Neural progenitor cell (in vitro differentiated cells): ENCODE measurements around the gene DUT. TPM values are rescaled to one million over a fixed set of nuclear protein-coding genes. Genes with fewer than 3 reads are reported as not detected.
"Not testable (repeated sequence)": the region's sequence is repeated elsewhere in the genome, so short reads cannot be mapped to it uniquely, and the experiment has no call there.

Experiments
- DNase-seq: peaks from one replicate; pipeline ENCODE4 v3.0.0-alpha.2; 2016; ENCODE audit warnings: low spot score
- H2AFZ ChIP-seq: fragments of 200-600 bp; sonication (generic); replicated peaks from 2 replicates; pipeline ENCODE4 v1.6.1; 2016; ENCODE audit warnings: antibody characterized with exemption
- H3F3A ChIP-seq: fragments of 200-600 bp; sonication (generic); 2 replicates; pipeline ENCODE4 v1.6.1; 2016; ENCODE audit warnings: antibody characterized with exemption, low read depth
- H3K27ac ChIP-seq: fragments of 200-600 bp; sonication (generic); 2 replicates; pipeline ENCODE4 v1.5.1; 2016; ENCODE audit warnings: mild to moderate bottlenecking
- H3K27me3 ChIP-seq: fragments of 200-600 bp; sonication (generic); 2 replicates; pipeline ENCODE4 v1.6.1; 2016; ENCODE audit warnings: mild to moderate bottlenecking, moderate library complexity
- H3K36me3 ChIP-seq: fragments of 200-600 bp; sonication (generic); 2 replicates; pipeline ENCODE4 v1.5.1; 2016
- H3K4me1 ChIP-seq: fragments of 200-600 bp; sonication (generic); 2 replicates; pipeline ENCODE4 v1.6.1; 2016; ENCODE audit warnings: mixed run types
- H3K4me2 ChIP-seq: fragments of 200-600 bp; sonication (generic); 2 replicates; pipeline ENCODE4 v1.6.1; 2016
- H3K4me3 ChIP-seq: fragments of 200-600 bp; sonication (generic); 2 replicates; pipeline ENCODE4 v1.5.1; 2016
- H3K79me2 ChIP-seq: fragments of 200-600 bp; sonication (generic); 2 replicates; pipeline ENCODE4 v1.6.1; 2016; ENCODE audit warnings: low read depth
- H3K9ac ChIP-seq: fragments of 200-600 bp; sonication (generic); 2 replicates; pipeline ENCODE4 v1.6.1; 2016
- H3K9me3 ChIP-seq: fragments of 200-600 bp; sonication (generic); 2 replicates; pipeline ENCODE4 v1.5.1; 2016; ENCODE audit warnings: low read depth
- H4K20me1 ChIP-seq: fragments of 200-600 bp; sonication (generic); 2 replicates; pipeline ENCODE4 v1.6.1; 2016; ENCODE audit warnings: low read depth
- H3K27ac Mint-ChIP-seq: 3 replicates; pipeline ENCODE4 v1.8.0; 2021; ENCODE audit warnings: mixed read lengths
- H3K27me3 Mint-ChIP-seq: 2 replicates; pipeline ENCODE4 v1.8.0; 2022; ENCODE audit warnings: low read depth, mild to moderate bottlenecking, inconsistent platforms, moderate library complexity, mixed read lengths; ENCODE audit not compliant: insufficient read depth
- H3K36me3 Mint-ChIP-seq: 3 replicates; pipeline ENCODE4 v1.8.0; 2021; ENCODE audit warnings: mixed read lengths
- H3K4me1 Mint-ChIP-seq: 3 replicates; pipeline ENCODE4 v1.8.0; 2021; ENCODE audit warnings: mixed read lengths
- H3K4me3 Mint-ChIP-seq: 3 replicates; pipeline ENCODE4 v1.8.0; 2021; ENCODE audit warnings: mild to moderate bottlenecking, moderate library complexity, mixed read lengths
- H3K9me3 Mint-ChIP-seq: 3 replicates; pipeline ENCODE4 v1.8.0; 2020; ENCODE audit warnings: mixed read lengths
- EZH2 ChIP-seq: fragments of 200-600 bp; sonication (generic); IDR thresholded peaks from 2 replicates; pipeline ENCODE4 v1.6.1; 2017; ENCODE audit warnings: antibody characterized with exemption, mild to moderate bottlenecking, moderate library complexity
- EZH2phosphoT487 ChIP-seq: fragments of 200-600 bp; sonication (generic); IDR thresholded peaks from 2 replicates; pipeline ENCODE4 v1.6.1; 2017; ENCODE audit warnings: antibody characterized with exemption
- total RNA-seq: library from RNA; depleted of rRNA; stranded (reverse); fragments of >200 nt; gene quantifications from 2 replicates; pipeline ENCODE4 v1.2.3, GENCODE V29; 2015; ENCODE audit warnings: low replicate concordance
- TF ChIP-seq, protein P1 (sequence below): fragments of 200-600 bp; sonication (generic); IDR thresholded peaks from 2 replicates; pipeline ENCODE4 v1.5.1; 2017; ENCODE audit warnings: antibody characterized with exemption, mild to moderate bottlenecking

The DUT gene
- total RNA-seq, 1 donor from 2014 or later = 51.6 TPM

GRCh38 chr15:48324949-48325348 lies 6.3 kb upstream of the DUT start:
- H3K9me3 Mint-ChIP-seq = no peaks in the 10 kb centered on the region
- no peak overlapping the region for H3K9ac ChIP-seq
- H3K4me3 Mint-ChIP-seq = no peak overlapping the region
- H4K20me1 ChIP-seq = no peaks in the 10 kb centered on the region
- H3K79me2 ChIP-seq = peaks cover 10% of the 10 kb centered on the region
- no peak for DNase-seq
- H3K4me1 Mint-ChIP-seq = peaks cover 9% of the 10 kb centered on the region
- H3F3A ChIP-seq = no peaks in the 10 kb centered on the region
- H3K27me3 ChIP-seq = no peaks in the 10 kb centered on the region
- no peak overlapping the region for H3K4me2 ChIP-seq
- no peak overlapping the region for H3K4me3 ChIP-seq
- no peak overlapping the region for H2AFZ ChIP-seq
- no peaks in the 10 kb centered on the region for H3K36me3 ChIP-seq
- H3K27ac ChIP-seq = no peak overlapping the region
- H3K9me3 ChIP-seq = no peaks in the 10 kb centered on the region
- H3K27ac Mint-ChIP-seq = no peak overlapping the region
- peaks cover 5% of the 10 kb centered on the region for H3K4me1 ChIP-seq
- no peak for TF ChIP-seq EZH2
- TF ChIP-seq, protein P1, sequence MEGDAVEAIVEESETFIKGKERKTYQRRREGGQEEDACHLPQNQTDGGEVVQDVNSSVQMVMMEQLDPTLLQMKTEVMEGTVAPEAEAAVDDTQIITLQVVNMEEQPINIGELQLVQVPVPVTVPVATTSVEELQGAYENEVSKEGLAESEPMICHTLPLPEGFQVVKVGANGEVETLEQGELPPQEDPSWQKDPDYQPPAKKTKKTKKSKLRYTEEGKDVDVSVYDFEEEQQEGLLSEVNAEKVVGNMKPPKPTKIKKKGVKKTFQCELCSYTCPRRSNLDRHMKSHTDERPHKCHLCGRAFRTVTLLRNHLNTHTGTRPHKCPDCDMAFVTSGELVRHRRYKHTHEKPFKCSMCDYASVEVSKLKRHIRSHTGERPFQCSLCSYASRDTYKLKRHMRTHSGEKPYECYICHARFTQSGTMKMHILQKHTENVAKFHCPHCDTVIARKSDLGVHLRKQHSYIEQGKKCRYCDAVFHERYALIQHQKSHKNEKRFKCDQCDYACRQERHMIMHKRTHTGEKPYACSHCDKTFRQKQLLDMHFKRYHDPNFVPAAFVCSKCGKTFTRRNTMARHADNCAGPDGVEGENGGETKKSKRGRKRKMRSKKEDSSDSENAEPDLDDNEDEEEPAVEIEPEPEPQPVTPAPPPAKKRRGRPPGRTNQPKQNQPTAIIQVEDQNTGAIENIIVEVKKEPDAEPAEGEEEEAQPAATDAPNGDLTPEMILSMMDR = no peak
- TF ChIP-seq EZH2phosphoT487 = no peak
- H3K36me3 Mint-ChIP-seq = peaks cover 6% of the 10 kb centered on the region
- H3K27me3 Mint-ChIP-seq = peaks cover 2% of the 10 kb centered on the region

GRCh38 chr15:48325400-48325799 lies 5.8 kb upstream of the DUT start:
- Histone ChIP-seq H3K9me3 (no peaks in the 10 kb centered on the region), H3K27ac (no peak overlapping the region), H3K79me2 (peaks cover 15% of the 10 kb centered on the region), H3K36me3 (no peaks in the 10 kb centered on the region), H3K4me1 (peaks cover 8% of the 10 kb centered on the region), H3K27me3 (no peaks in the 10 kb centered on the region), H3K9ac (no peak overlapping the region), H3K4me2 (no peak overlapping the region), H3F3A (peaks cover 1% of the 10 kb centered on the region), H3K4me3 (no peak overlapping the region), H2AFZ (no peak overlapping the region), H4K20me1 (no peaks in the 10 kb centered on the region)
- no peak overlapping the region for H3K27ac Mint-ChIP-seq
- no peak for DNase-seq
- no peaks in the 10 kb centered on the region for H3K9me3 Mint-ChIP-seq
- H3K36me3 Mint-ChIP-seq = peaks cover 6% of the 10 kb centered on the region
- H3K27me3 Mint-ChIP-seq = peaks cover 2% of the 10 kb centered on the region
- H3K4me3 Mint-ChIP-seq = no peak overlapping the region
- peaks cover 11% of the 10 kb centered on the region for H3K4me1 Mint-ChIP-seq
- TF ChIP-seq, protein P1 = no peak
- TF ChIP-seq EZH2 = no peak
- no peak for TF ChIP-seq EZH2phosphoT487

GRCh38 chr15:48326180-48326579 lies 5.0 kb upstream of the DUT start:
- H3K27ac Mint-ChIP-seq = not testable (repeated sequence)

DNA sequence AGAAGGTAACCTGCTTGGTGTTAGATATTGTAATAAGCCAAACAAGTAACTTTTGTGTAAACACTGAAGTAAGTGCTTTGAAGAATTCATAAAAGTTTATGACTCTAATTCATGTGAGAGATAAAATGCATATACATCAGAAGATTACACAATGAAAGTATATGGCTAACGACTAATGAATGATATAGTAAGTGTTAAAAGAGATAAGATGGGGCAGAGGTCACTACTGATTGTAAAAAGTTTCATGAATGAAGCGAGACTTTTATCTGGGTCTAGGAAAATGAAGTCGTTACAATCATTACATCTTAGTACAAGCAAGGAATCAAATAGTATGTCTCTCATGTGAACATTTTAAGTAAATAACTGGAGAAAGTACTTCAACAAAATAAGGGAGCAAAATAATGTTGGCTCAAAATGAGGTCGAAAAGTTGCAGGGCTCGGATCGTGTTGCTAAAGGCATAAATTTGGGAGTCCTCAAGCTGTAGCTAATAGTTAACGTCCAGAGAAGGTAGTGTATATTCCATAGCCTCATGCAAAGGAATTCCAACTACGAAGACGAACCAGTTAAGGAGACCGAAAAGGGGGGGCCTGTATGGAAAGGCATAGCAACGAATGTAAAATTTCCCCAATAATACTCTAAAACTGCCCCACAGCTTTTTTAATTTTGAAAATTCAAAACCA lies 984 bp upstream of the DUT start:
- Histone ChIP-seq H3K36me3 (no peaks in the 10 kb centered on the region), H3K4me2 (peak overlapping the region; percentile 90), H3F3A (peaks cover 24% of the 10 kb centered on the region), H3K27ac (no peak overlapping the region), H2AFZ (peak overlapping the region; percentile 92), H3K9ac (no peak overlapping the region), H3K9me3 (no peaks in the 10 kb centered on the region), H3K4me3 (peak overlapping the region; percentile 83), H3K27me3 (no peaks in the 10 kb centered on the region), H3K79me2 (peaks cover 38% of the 10 kb centered on the region), H4K20me1 (peaks cover 3% of the 10 kb centered on the region), H3K4me1 (peaks cover 24% of the 10 kb centered on the region)
- Mint-ChIP-seq H3K4me1 (peaks cover 31% of the 10 kb centered on the region), H3K9me3 (no peaks in the 10 kb centered on the region), H3K27me3 (no peaks in the 10 kb centered on the region), H3K4me3 (peak overlapping the region; percentile 97), H3K27ac (peak overlapping the region; percentile 42), H3K36me3 (peaks cover 10% of the 10 kb centered on the region)
- TF ChIP-seq, protein P1 = no peak
- no peak for TF ChIP-seq EZH2
- no peak for TF ChIP-seq EZH2phosphoT487
- DNase-seq = no peak

More at GRCh38 chr15:48326180-48326579, 5.0 kb upstream of the DUT start:
- peaks cover 13% of the 10 kb centered on the region for H3K4me1 Mint-ChIP-seq
- H3K4me3 ChIP-seq, H2AFZ ChIP-seq, H3K4me2 ChIP-seq, DNase-seq, H3K9me3 Mint-ChIP-seq, H3K27me3 ChIP-seq, H3F3A ChIP-seq, H3K4me1 ChIP-seq, H3K36me3 ChIP-seq, H3K27me3 Mint-ChIP-seq, H3K9me3 ChIP-seq, H3K4me3 Mint-ChIP-seq, H3K36me3 Mint-ChIP-seq, H3K27ac ChIP-seq, H3K9ac ChIP-seq, H4K20me1 ChIP-seq: not testable (repeated sequence)
- peaks cover 16% of the 10 kb centered on the region for H3K79me2 ChIP-seq
